ENCODE measurements around the gene GABRG1. TPM values are rescaled to one million over a fixed set of nuclear protein-coding genes. Genes with fewer than 3 reads are reported as not detected.

The GABRG1 gene
- total and polyA plus RNA-seq, 2 experiments from 2014 or later: not detected

GRCh38 chr4:45989775-45990174 is 134.1 kb downstream of the GABRG1 start:
- H3K27ac ChIP-seq: no peak overlapping the region
- TF ChIP-seq CTCF (IDR thresholded peaks at IDR 0.05; ENCODE audit: low read depth, low read length): no peak
- H3K4me1 ChIP-seq (ENCODE audit: low read depth): peaks cover 2% of the 10 kb centered on the region
- no peaks in the 10 kb centered on the region for H3K36me3 ChIP-seq
- no peak overlapping the region for H3K4me3 ChIP-seq
- H3K27me3 ChIP-seq: no peaks in the 10 kb centered on the region
- no peaks in the 10 kb centered on the region for H3K9me3 ChIP-seq (ENCODE audit: low read depth)
- DNase-seq (ENCODE audit: low read depth in 1 of 2, low spot score in 1 of 2): no peak

DNA sequence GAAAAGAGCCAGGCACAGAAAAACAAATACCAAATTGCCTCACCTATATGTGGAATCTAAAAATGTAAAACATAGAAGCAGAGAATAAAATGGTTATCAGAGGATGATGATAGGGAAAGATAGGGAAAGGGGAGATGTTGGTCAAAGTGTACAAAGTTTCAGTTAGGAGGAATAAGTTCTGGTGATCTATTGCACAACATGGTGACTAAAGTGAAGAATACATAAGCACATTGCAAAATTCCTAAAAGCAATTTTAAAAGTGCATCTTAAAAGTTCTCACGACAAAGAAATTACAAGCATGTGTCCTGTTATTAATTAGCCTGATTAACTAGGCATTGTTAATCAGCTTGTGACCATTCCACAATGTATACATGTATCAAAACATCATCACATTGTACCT is 136.0 kb downstream of the GABRG1 start:
- H3K36me3 ChIP-seq: no peaks in the 10 kb centered on the region
- no peak for TF ChIP-seq CTCF (IDR thresholded peaks at IDR 0.05; ENCODE audit: low read depth, low read length)
- DNase-seq (ENCODE audit: low read depth in 1 of 2, low spot score in 1 of 2): no peak

More for the DNA sequence above, 136.0 kb downstream of the GABRG1 start:
- no peaks in the 10 kb centered on the region for H3K9me3 ChIP-seq (ENCODE audit: low read depth)
- H3K27me3 ChIP-seq: no peaks in the 10 kb centered on the region
- H3K4me1 ChIP-seq (ENCODE audit: low read depth): peaks cover 3% of the 10 kb centered on the region
- no peak overlapping the region for H3K4me3 ChIP-seq
- H3K27ac ChIP-seq: no peak overlapping the region

Data from cardiac muscle cell (in vitro differentiated cells and primary cell).